Muscle of leg (tissue), 11 donors: ENCODE results near the gene ABCF1. TPM values are rescaled to one million over a fixed set of nuclear protein-coding genes. Genes with fewer than 3 reads are reported as not detected.

Source experiments
- DNase-seq: peaks from one replicate; pipeline ENCODE4 v3.0.0; 2013
- H3K27ac ChIP-seq: one replicate; pipeline ENCODE4 v1.5.1; 2013; ENCODE audit warnings: mild to moderate bottlenecking, low read length, control low read depth
- H3K27me3 ChIP-seq: one replicate; pipeline ENCODE4 v1.6.1; 2013; ENCODE audit warnings: low read length; ENCODE audit not compliant: control insufficient read depth, insufficient read depth
- H3K36me3 ChIP-seq: one replicate; pipeline ENCODE4 v1.6.1; 2013; ENCODE audit warnings: low read length; ENCODE audit not compliant: control insufficient read depth, insufficient read depth
- H3K4me1 ChIP-seq: one replicate; pipeline ENCODE4 v1.6.1; 2013; ENCODE audit warnings: low read length; ENCODE audit not compliant: control insufficient read depth, insufficient read depth
- H3K4me3 ChIP-seq: one replicate; pipeline ENCODE4 v1.5.1; 2013; ENCODE audit warnings: low read length, control low read depth
- H3K9me3 ChIP-seq: replicated peaks from 2 replicates; pipeline ENCODE4 v1.6.1; 2013; ENCODE audit warnings: low read depth, low read length; ENCODE audit not compliant: control insufficient read depth
- WGBS: methylation state at CpG from one replicate; pipeline ENCODE4 v1.1.5; 2013; ENCODE audit warnings: missing lambda C conversion rate; ENCODE audit not compliant: insufficient coverage; 5-methylcytosine and 5-hydroxymethylcytosine counted together
- polyA plus RNA-seq, 8 donors: library from polyadenylated mRNA; unstranded; fragments of 120-200 nt; gene quantifications; one replicate each; pipeline versions ENCODE4 v1.2.1 to v1.2.3, GENCODE V29; 2013; ENCODE audit warnings: inconsistent platforms in 1 of 8, low replicate concordance in 1 of 8; ENCODE audit not compliant: insufficient read length in 8 of 8, insufficient read depth in 1 of 8
- total RNA-seq: library from RNA; stranded (reverse); fragments of 120-200 nt; gene quantifications from one replicate; pipeline ENCODE4 v1.2.4, GENCODE V29; 2013

Gene ABCF1
- total and polyA plus RNA-seq, 9 donors = 26.6 to 56.1 (median 50.4) TPM

GRCh38 chr6:30599625-30600324 lies 28.5 kb downstream of the ABCF1 start:
- H3K27ac ChIP-seq = no peak overlapping the region

GRCh38 chr6:30600451-30600961 lies 29.3 kb downstream of the ABCF1 start:
- H3K9me3 ChIP-seq = no peaks in the 10 kb centered on the region
- 75% methylated on average over 10 of the region's 10 CpGs for WGBS
- H3K27me3 ChIP-seq = no peaks in the 10 kb centered on the region
- no peak overlapping the region for H3K27ac ChIP-seq
- peaks cover 52% of the 10 kb centered on the region for H3K36me3 ChIP-seq
- peak; percentile 52 for DNase-seq
- no peak overlapping the region for H3K4me3 ChIP-seq
- H3K4me1 ChIP-seq = no peaks in the 10 kb centered on the region

More at GRCh38 chr6:30599625-30600324, 28.5 kb downstream of the ABCF1 start:
- H3K4me1 ChIP-seq = no peaks in the 10 kb centered on the region
- H3K4me3 ChIP-seq = no peak overlapping the region
- no peaks in the 10 kb centered on the region for H3K9me3 ChIP-seq
- DNase-seq = no peak
- 98% methylated on average over 11 of the region's 13 CpGs for WGBS
- no peaks in the 10 kb centered on the region for H3K27me3 ChIP-seq
- H3K36me3 ChIP-seq = peaks cover 45% of the 10 kb centered on the region

- peak; percentile 25 for DNase-seq
- 78% methylated on average over 2 of the region's 6 CpGs for WGBS
- Histone ChIP-seq H3K27ac (no peak overlapping the region), H3K9me3 (no peaks in the 10 kb centered on the region), H3K27me3 (no peaks in the 10 kb centered on the region), H3K36me3 (peaks cover 60% of the 10 kb centered on the region), H3K4me1 (no peaks in the 10 kb centered on the region), H3K4me3 (no peak overlapping the region)
Measured at GRCh38 chr6:30601436-30601814, 30.2 kb downstream of the ABCF1 start.

- WGBS = 92% methylated on average over 19 of the region's 39 CpGs
- peaks cover 63% of the 10 kb centered on the region for H3K36me3 ChIP-seq
- H3K4me3 ChIP-seq = no peak overlapping the region
- no peaks in the 10 kb centered on the region for H3K4me1 ChIP-seq
- DNase-seq = peak; percentile 25
- H3K27me3 ChIP-seq = no peaks in the 10 kb centered on the region
- H3K27ac ChIP-seq = no peak overlapping the region
- no peaks in the 10 kb centered on the region for H3K9me3 ChIP-seq
Measured at GRCh38 chr6:30601815-30602641, 30.8 kb downstream of the ABCF1 start.

- H3K4me3 ChIP-seq = no peak overlapping the region
- H3K27me3 ChIP-seq = no peaks in the 10 kb centered on the region
- peaks cover 77% of the 10 kb centered on the region for H3K36me3 ChIP-seq
- H3K27ac ChIP-seq = no peak overlapping the region
- H3K9me3 ChIP-seq = no peaks in the 10 kb centered on the region
- WGBS = 96% methylated on average over 4 of the region's 13 CpGs
- DNase-seq = no peak
- no peaks in the 10 kb centered on the region for H3K4me1 ChIP-seq
Measured at GRCh38 chr6:30603961-30604360, 32.7 kb downstream of the ABCF1 start.

GRCh38 chr6:30610065-30610464 lies 38.8 kb downstream of the ABCF1 start:
- DNase-seq = no peak
- H3K9me3 ChIP-seq = no peaks in the 10 kb centered on the region
- no peak overlapping the region for H3K27ac ChIP-seq
- H3K4me3 ChIP-seq = no peak overlapping the region
- WGBS = 89% methylated on average over 2 of the region's 4 CpGs
- H3K36me3 ChIP-seq = peaks cover 49% of the 10 kb centered on the region
- peaks cover 16% of the 10 kb centered on the region for H3K4me1 ChIP-seq
- H3K27me3 ChIP-seq = no peaks in the 10 kb centered on the region

- no peaks in the 10 kb centered on the region for H3K27me3 ChIP-seq
- H3K9me3 ChIP-seq = no peaks in the 10 kb centered on the region
- H3K4me1 ChIP-seq = peaks cover 16% of the 10 kb centered on the region
- no peak overlapping the region for H3K27ac ChIP-seq
- H3K4me3 ChIP-seq = no peak overlapping the region
- peaks cover 43% of the 10 kb centered on the region for H3K36me3 ChIP-seq
- no peak for DNase-seq
- WGBS = 76% methylated on average over 4 of the region's 9 CpGs
Measured at GRCh38 chr6:30611150-30611855, 40.1 kb downstream of the ABCF1 start.

GRCh38 chr6:30611856-30612194 lies 40.6 kb downstream of the ABCF1 start:
- Histone ChIP-seq H3K36me3 (peaks cover 44% of the 10 kb centered on the region), H3K27ac (no peak overlapping the region), H3K4me3 (no peak overlapping the region), H3K27me3 (no peaks in the 10 kb centered on the region), H3K9me3 (no peaks in the 10 kb centered on the region), H3K4me1 (peaks cover 16% of the 10 kb centered on the region)
- WGBS = no CpG with 5 or more reads among the region's 2 CpGs
- no peak for DNase-seq

GRCh38 chr6:30612213-30612612 lies 41.0 kb downstream of the ABCF1 start:
- Histone ChIP-seq H3K4me3 (no peak overlapping the region), H3K27me3 (no peaks in the 10 kb centered on the region), H3K27ac (no peak overlapping the region), H3K4me1 (peaks cover 16% of the 10 kb centered on the region), H3K9me3 (no peaks in the 10 kb centered on the region), H3K36me3 (peaks cover 46% of the 10 kb centered on the region)
- no peak for DNase-seq
- WGBS = no CpG with 5 or more reads among the region's 1 CpG

GRCh38 chr6:30612687-30613248 lies 41.5 kb downstream of the ABCF1 start:
- Histone ChIP-seq H3K4me1 (peaks cover 16% of the 10 kb centered on the region), H3K27me3 (no peaks in the 10 kb centered on the region), H3K36me3 (peaks cover 43% of the 10 kb centered on the region), H3K9me3 (no peaks in the 10 kb centered on the region), H3K27ac (peak overlapping the region; percentile 15), H3K4me3 (no peak overlapping the region)
- 80% methylated on average over 1 of the region's 6 CpGs for WGBS
- DNase-seq = no peak
